Endometrial microvascular endothelial cells (primary cell): ENCODE measurements around the gene ARMC9. TPM values are rescaled to one million over a fixed set of nuclear protein-coding genes. Genes with fewer than 3 reads are reported as not detected.

ENCODE experiments used
- in situ Hi-C: cut with HindIII; loops from 2 replicates; pipeline ENCODE4 v1.10.0; 2017; ENCODE audit warnings: low sequenced_read_pairs, low pct_unique_long_range_greater_than_20kb; ENCODE audit errors: inconsistent ontology term
- total RNA-seq: library from RNA; depleted of rRNA; stranded (reverse); fragments of >200 nt; gene quantifications from one replicate; pipeline ENCODE4 v1.2.3, GENCODE V29; 2015; ENCODE audit errors: inconsistent ontology term

The ARMC9 gene
- total RNA-seq, 1 donor from 2014 or later = 76.7 TPM

DNA sequence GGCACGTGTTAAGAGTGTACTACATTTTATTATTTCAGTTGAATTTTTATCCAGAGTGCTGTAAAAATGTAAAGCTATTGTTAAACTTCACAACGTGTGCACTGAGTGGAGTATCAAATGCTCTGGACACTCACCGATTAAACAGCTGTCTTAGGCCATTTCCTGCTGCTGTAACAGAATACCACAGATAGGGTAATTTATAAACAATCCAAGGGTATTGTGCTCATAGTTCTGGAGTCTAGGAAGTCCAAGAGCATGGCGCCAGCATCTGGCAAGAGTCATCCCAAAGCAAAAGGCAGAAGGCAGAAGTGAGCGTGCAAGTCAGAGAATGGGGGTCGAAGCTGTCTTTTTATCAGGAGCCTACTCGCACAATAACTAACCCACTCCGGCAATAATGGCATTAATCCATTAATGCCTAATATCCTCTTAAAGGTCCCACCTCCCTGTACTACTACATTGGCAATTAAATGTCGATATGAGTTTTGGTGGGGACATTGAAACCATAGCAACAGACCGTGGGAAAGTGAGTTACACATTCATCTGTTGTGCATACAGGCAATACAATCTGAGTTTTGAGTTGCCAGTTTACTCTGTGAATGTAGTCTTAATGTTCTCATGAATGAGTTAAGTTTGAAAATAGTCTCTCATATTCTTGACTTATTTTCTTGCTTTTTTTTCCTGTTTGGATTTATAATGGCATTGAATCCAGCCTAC, 64.8 kb downstream of the ARMC9 start:
- in situ Hi-C loops = no loop called here

DNA sequence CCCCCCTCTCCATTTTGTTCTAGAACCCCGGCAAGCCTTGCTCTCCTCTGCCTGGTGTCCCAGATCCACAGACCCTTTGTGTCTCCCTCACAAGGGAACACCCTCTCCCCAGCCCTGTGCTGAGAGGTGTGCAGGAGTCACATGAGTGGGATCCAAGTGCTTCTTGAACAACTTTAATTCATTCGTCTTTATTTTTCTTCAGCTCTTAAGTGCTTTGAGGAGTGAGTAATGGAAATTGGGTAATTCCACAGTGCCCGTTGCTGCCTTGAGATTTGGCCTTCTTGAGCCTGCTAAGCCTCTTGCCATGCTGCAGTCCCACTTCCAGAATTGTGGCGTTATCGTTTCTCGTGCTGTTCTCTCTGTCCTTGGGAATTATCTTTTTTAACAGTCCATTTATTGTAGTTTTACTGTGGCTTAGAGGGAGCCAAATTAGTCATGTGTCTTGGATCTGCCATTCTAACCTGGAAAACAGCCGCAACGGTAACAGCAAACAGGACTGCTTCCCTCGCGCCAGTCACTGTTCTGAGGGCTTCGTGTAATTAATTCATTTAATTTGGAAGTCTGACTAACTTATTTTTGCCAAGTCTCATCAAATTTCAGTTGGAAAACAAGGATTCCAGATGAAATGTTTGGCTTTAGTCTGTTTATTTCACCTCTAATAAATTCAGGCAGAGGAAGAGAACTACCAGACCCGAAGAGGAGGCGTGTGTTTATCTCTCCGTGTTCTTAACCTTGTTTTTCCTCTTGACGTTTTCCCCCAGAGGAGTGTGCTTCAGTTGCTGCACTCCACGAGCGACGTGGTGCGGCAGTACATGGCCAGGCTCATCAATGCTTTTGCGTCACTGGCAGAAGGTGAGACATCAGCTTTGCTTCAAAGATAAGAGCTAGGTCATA, 72.0 kb downstream of the ARMC9 start:
- in situ Hi-C loops = no loop called here

DNA sequence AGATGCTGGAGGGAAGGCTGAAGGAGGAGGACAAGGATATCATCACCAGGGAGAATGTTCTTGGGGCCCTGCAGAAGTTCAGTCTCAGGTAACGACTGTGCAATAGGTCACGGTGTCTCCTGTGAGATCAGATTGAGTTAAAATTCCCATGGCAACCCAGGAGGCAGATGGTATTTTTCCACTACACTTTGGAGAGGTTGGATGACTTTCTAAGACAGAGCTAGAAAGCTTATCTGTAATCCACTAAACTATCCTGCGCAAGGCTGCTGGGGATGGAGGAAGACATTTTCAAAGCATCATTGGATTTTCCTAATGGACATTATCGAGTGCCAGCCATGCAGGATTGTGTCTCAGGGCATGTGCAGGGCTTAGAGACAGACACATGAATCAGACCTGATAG, 74.6 kb downstream of the ARMC9 start:
- in situ Hi-C loops = no loop called here

GRCh38 chr2:231276987-231277386, 78.6 kb downstream of the ARMC9 start:
- in situ Hi-C loops = no loop called here

DNA sequence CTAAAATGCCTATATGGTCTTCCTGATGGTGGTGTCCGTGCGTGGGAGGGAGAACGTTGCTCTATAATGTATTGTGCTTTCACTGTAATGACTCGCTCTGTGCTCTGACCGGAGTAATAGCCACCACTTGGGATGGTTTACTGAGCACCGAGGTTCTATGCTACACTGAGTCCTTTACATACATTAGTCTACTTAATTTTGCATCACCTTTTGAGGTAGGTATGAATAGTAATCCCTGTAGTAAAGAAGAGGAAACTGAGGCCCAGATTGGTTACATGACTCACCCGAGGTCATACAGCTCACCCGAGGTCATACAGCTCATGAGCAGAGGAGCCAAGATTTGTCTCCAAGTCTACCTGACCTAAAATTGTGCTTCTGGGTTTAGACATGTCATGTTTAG, 79.5 kb downstream of the ARMC9 start:
- in situ Hi-C loops = no loop called here

- in situ Hi-C loops = no loop called here
These were observed 80.4 kb downstream of the ARMC9 start for GRCh38 chr2:231278868-231279267.

DNA sequence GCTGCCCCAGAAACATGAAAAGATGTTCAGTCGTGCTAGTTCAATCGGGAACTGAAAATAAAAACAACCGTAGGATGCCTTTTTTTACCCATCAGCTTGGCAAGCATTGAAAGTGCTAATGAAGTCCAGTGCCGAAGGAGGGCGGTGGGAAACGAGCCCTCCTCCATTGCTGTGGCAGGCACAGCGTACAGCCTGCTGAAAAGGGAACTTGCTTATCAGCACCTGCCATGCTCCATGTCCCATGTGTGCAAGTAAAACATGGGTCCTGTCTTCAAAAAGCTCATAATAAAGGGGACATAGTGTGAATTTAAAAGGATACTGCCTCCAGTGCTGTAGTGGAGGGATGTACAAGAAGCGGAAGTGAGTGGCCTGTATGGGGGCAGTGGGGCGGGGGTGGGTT, 82.4 kb downstream of the ARMC9 start:
- in situ Hi-C loops = no loop called here

DNA sequence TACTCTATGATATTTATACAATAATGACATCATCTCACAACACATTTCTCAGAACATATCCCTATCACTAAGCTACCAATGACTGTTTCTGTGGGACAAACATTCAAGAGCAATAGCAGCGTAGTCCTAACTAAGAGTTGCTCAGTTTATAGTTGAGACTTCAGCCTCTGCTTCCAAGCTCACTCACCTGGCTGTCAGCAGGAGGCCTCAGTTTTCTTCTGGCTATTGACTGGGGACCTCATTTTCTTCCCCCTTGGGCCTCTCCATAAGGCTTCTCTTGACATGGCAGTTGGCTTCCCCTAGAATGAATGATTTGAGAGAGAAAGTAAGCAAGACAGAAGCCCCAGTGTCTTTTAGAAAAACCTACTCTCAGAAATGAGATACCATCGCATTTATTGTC, 85.9 kb downstream of the ARMC9 start:
- in situ Hi-C loops = no loop called here

DNA sequence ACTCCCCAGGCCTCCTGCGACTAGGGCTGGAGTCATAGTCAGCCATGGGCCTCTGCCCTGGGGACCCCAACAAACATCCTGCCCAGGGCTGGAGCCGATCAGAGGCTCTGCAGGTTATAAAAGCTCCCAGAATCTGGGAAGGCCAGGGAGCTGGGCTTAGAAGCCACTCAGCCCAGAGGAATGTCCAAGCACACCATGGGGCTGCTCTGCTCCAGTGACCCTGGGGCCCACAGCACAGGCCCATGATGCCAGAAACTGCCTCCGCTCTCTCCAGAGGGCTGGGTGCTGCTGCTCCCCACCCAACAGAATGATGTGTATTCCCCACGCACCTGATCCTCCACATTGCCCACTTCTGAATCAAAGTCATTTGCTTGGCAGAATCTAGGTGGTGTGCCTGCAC, 88.5 kb downstream of the ARMC9 start:
- in situ Hi-C loops = no loop called here

DNA sequence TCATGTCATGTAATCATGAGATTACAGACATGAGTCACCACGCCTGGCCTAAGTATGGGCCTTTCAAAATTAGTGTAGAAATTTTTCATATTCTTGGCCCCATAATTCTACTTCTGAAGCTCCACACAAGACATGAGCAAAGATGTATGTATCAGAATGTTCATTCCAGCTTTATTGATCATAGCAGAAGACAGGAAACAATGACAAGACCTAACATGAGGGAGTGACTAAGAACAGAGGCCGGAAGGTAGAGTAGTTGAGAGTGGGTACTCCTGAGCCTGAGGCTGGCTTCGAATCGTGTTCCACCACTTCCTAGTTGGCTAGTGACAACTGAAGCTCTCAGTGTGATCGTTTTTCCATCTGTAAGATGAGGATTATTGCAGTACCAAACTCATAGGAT, 89.3 kb downstream of the ARMC9 start:
- in situ Hi-C loops = no loop called here

GRCh38 chr2:231288590-231288989, 90.2 kb downstream of the ARMC9 start:
- in situ Hi-C loops = no loop called here

GRCh38 chr2:231290321-231291015, 92.0 kb downstream of the ARMC9 start:
- in situ Hi-C loops = no loop called here

DNA sequence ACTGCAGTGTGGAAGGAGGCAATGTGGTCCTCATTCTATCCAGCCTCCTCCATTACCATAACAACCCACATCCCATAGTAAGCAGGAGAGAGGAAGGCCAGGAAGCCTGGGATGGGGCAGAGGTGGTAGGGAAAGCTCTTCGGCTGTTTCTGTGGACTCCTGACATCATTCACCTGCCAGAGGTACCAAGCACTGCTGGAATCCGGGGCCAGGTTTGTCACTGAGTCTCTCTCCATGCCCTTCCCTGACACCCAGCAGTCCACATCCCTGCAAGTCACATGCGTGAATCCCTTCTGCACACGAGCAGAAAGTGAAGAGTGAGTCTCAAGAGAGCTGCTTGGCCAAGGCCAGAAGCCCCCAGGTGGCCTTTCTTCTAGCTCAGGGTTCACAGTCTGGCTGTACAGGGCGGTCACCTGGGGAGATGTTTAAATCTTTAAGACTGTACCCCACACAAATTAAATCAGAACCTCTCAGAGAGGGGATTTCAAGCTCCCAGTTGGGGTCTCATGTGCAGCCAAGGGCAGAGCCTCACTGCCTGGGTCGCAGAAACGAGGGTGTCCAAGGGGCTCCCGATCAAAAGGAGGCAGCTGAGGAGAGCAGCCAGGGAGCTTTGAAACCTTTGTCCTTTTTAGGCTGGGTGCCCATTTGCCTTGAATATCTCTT, 94.2 kb downstream of the ARMC9 start:
- in situ Hi-C loops = no loop called here

GRCh38 chr2:231293163-231293562, 94.7 kb downstream of the ARMC9 start:
- in situ Hi-C loops = no loop called here

GRCh38 chr2:231294116-231294515, 95.7 kb downstream of the ARMC9 start:
- in situ Hi-C loops = no loop called here

DNA sequence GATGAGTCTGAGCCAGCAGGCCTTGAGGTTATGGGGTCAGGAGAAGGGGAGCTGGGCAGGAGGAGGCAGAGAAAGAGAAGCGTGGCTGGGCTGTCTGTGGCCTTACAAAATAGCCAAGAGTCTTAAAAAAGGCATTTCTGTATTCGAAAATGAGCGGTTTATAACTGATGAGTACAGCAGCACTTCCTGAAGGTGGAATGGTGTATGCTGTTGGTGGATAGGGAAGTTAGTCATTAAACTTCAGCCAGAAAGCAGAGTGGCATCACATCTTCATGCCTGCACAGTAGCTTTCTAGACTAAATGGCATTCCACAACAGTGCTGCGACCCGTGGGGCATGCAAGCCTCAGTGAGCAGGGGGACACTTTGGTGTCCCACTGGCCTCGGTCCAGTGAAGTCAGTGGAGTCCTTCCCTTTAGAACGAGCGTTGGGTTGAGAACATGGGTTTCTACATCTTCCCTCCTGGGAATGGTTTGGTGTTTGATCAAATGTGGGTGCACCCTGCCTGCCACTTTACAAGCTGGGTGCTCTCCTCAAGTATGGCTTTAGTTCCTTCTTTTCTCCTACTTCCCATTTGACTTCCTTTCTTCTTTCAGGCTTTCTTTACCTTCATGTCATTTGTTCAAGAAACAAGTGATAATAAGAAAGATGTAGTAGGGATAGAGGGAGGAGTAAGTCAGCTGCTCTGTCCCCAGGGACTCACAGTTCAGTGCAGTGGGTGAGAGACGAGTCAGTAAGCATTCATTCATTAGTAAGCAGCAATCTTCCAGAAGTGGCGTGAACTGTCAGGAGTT, 96.3 kb downstream of the ARMC9 start:
- in situ Hi-C loops = no loop called here

DNA sequence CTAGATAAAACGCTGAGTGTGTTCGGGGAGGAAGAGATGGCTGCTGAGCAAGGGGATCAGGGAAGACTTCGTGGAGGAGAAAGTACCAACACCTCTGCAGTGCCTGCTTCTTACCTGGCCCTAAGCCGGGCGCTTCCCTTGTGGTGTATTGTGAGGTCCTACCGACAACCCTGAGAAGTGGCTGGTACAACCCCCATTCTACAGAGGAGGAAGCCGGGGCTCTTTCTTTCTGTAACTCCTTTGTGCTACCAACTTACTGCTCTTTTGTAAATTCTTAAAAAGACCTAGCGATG, 96.9 kb downstream of the ARMC9 start:
- in situ Hi-C loops = no loop called here

DNA sequence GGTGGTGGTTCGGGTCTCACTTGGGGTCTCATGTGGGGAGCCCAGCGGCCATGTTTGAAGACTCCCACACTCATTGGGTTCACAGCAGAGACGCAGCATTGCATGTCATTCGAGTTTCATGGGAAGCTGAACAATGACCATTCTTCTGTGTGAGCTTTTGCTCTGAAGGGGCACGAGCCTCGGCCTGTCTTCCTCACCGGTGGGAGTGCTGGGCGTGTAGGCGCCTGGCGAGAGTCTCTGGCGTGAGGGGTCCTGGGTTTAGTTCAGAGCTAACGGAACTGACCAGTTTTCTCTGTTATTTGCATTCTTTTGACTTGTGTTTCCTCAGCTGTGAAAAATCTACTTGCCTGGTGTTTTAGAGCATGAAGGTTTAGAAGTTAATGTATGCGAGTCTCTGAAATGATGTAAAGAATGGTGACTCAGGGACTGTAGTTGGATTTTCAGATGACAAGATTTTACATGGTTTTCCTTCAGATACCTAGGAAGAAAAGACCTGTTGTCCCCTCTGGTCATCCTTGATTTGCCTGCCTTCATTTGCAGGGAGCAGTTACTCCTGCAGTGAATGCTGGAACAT, 98.1 kb downstream of the ARMC9 start:
- in situ Hi-C loops = no loop called here
